K562 (cell line): ENCODE results near the gene TRIM75.

Experiments used
- CHD4 ChIP-seq: fragments of 200-600 bp; sonication (generic); IDR thresholded peaks from 3 replicates; pipeline ENCODE4 v1.6.1; 2012; ENCODE audit warnings: low read depth, mild to moderate bottlenecking, mixed read lengths, low read length, inconsistent platforms; ENCODE audit not compliant: insufficient read depth, insufficient replicate concordance, poor library complexity, severe bottlenecking
- HBP1 ChIP-seq: fragments of 450-650 bp; formaldehyde crosslinking; IDR thresholded peaks from 2 replicates; pipeline ENCODE4 v1.4.0; 2022; ENCODE audit warnings: missing genetic modification characterization
- NR3C1 ChIP-seq: sonication (generic); formaldehyde crosslinking; IDR thresholded peaks from 2 replicates; pipeline ENCODE4 v1.8.1; 2022; ENCODE audit warnings: missing genetic modification reagents
- YY1 ChIP-seq, 3 experiments: IDR thresholded peaks; 2 replicates each; pipeline ENCODE4 v1.6.1; 2011; ENCODE audit warnings: low read length in 2 of 3, mild to moderate bottlenecking in 2 of 3, moderate library complexity in 2 of 3, borderline replicate concordance in 1 of 3, control low read depth in 1 of 3, low read depth in 1 of 3; ENCODE audit not compliant: insufficient read depth in 3 of 3, insufficient replicate concordance in 2 of 3, control insufficient read depth in 1 of 3, insufficient read length in 1 of 3; ENCODE audit errors: extremely low read depth in 1 of 3
- ZFX ChIP-seq: sonication (generic); formaldehyde crosslinking; IDR thresholded peaks from 2 replicates; pipeline ENCODE4 v1.8.0; 2022; ENCODE audit warnings: mild to moderate bottlenecking, missing genetic modification reagents, moderate library complexity

GRCh38 chr4:165106518-165106917 is 52.9 kb downstream of the TRIM75 start:
- TF ChIP-seq ZFX (CRISPR knock-in tag) (no peak), CHD4 (no peak), YY1 (IDR thresholded peaks at IDR 0.05; ENCODE audit: borderline replicate concordance in 1 of 3, control insufficient read depth in 1 of 3, extremely low read depth in 1 of 3, insufficient read depth in 3 of 3, insufficient read length in 1 of 3, insufficient replicate concordance in 2 of 3, low read depth in 1 of 3, low read length in 2 of 3) (no peak), HBP1 (CRISPR knock-in tag) (no peak), NR3C1 (CRISPR knock-in tag) (no peak)
